ENCODE data around the gene SZRD1.

DNA sequence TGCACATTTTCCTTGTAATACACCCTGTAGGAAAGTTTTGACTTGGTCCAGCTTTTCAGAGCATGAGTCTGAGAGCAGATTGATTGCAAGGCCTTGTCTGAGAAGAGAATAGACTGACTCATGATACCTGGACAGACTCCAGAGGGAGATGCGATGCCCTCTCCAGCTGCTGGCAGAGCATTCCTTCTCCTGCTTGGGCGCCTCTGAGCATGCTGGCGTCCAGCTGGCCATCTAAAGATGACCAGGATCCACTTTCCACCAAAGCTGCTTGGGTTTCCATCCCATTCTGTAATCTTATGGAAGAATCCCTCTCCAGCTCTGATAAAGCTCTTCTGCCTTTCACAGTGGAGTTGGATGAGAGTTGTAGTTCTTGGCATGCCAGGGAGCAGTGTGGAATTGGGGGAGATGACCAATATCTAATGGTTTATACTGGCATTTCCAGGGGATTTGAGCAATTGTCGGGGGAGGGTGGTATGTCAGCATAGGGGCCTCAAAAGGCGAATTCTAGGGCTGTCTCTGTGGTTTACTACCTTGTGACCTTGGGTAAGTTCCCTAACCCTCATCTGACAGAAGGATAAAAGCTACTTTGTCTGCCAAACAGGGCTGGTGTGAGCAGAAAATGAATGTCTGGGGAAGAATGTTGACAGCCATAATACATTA is 19.5 kb downstream of the SZRD1 start:
- TF ChIP-seq, protein P1, sequence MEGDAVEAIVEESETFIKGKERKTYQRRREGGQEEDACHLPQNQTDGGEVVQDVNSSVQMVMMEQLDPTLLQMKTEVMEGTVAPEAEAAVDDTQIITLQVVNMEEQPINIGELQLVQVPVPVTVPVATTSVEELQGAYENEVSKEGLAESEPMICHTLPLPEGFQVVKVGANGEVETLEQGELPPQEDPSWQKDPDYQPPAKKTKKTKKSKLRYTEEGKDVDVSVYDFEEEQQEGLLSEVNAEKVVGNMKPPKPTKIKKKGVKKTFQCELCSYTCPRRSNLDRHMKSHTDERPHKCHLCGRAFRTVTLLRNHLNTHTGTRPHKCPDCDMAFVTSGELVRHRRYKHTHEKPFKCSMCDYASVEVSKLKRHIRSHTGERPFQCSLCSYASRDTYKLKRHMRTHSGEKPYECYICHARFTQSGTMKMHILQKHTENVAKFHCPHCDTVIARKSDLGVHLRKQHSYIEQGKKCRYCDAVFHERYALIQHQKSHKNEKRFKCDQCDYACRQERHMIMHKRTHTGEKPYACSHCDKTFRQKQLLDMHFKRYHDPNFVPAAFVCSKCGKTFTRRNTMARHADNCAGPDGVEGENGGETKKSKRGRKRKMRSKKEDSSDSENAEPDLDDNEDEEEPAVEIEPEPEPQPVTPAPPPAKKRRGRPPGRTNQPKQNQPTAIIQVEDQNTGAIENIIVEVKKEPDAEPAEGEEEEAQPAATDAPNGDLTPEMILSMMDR (IDR thresholded peaks at IDR 0.05; ENCODE audit: extremely low read depth in 1 of 2, insufficient read depth in 1 of 2, low read depth in 1 of 2, low read length in 2 of 2) = no peak
- TF ChIP-seq MYC (IDR thresholded peaks at IDR 0.05; ENCODE audit: low read depth, low read length) (no peak), POLR2AphosphoS5 (IDR thresholded peaks at IDR 0.05; ENCODE audit: insufficient read depth, low read depth, low read length) (no peak), POLR2A (IDR thresholded peaks at IDR 0.05; ENCODE audit: low read depth, low read length) (no peak), EZH2 (IDR thresholded peaks at IDR 0.05; ENCODE audit: borderline replicate concordance, low read depth, low read length, severe bottlenecking) (no peak), JUN (IDR thresholded peaks at IDR 0.05; ENCODE audit: borderline replicate concordance, insufficient read depth, insufficient read length, low read depth) (no peak), FOS (IDR thresholded peaks at IDR 0.05; ENCODE audit: borderline replicate concordance, insufficient read depth, low read length) (no peak), GATA2 (IDR thresholded peaks at IDR 0.05; ENCODE audit: insufficient read depth, insufficient read length, low read depth, low read length) (no peak)
- TF ChIP-seq, protein P2, sequence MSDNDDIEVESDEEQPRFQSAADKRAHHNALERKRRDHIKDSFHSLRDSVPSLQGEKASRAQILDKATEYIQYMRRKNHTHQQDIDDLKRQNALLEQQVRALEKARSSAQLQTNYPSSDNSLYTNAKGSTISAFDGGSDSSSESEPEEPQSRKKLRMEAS (IDR thresholded peaks at IDR 0.05; ENCODE audit: insufficient read depth, insufficient read length) = no peak

Measured in endothelial cell of umbilical vein (primary cell).